Thyroid gland (tissue), 4 donors: Measurements from ENCODE around the gene CDH23.

Experiments used
- CTCF ChIP-seq, 6 experiments: fragments of 200-600 bp in 3 of 6; fragments of 450-650 bp in 3 of 6; sonication (generic) in 3 of 6; IDR thresholded peaks; one replicate each; pipeline ENCODE4 v1.5.1; 2016 to 2019; ENCODE audit warnings: antibody characterized with exemption in 6 of 6, mild to moderate bottlenecking in 2 of 6, inconsistent platforms in 1 of 6, moderate library complexity in 1 of 6
- POLR2A ChIP-seq, 2 donors: fragments of 450-650 bp; IDR thresholded peaks; one replicate each; pipeline ENCODE4 v1.6.1; 2017; ENCODE audit warnings: antibody characterized with exemption in 2 of 2, mild to moderate bottlenecking in 2 of 2, moderate library complexity in 1 of 2

- TF ChIP-seq CTCF (IDR thresholded peaks at IDR 0.05) = no peak
- no peak for TF ChIP-seq POLR2A (IDR thresholded peaks at IDR 0.05)
Observed at GRCh38 chr10:71426058-71426605, 29.4 kb downstream of the CDH23 start.
